Measurements from ENCODE around the gene SKAP1. TPM values are rescaled to one million over a fixed set of nuclear protein-coding genes. Genes with fewer than 3 reads are reported as not detected.

Gene SKAP1
- total and polyA plus RNA-seq, 2 experiments from 2014 or later: 0.27 TPM; not detected in 1

GRCh38 chr17:48104440-48104839, 325.6 kb downstream of the SKAP1 start:
- ATAC-seq (no peak), DNase-seq (ENCODE audit: low spot score) (no peak)
- Mint-ChIP-seq H3K27ac (no peak overlapping the region), H3K9me3 (no peaks in the 10 kb centered on the region; the same call in 1 of the 3 replicates), H3K27me3 (ENCODE audit: insufficient read depth, low read depth, poor library complexity) (peaks cover 18% of the 10 kb centered on the region), H3K4me1 (peaks cover 16% of the 10 kb centered on the region), H3K4me3 (no peak overlapping the region), H3K36me3 (ENCODE audit: low read depth) (peaks cover 2% of the 10 kb centered on the region; the same call in 1 of the 3 replicates)
- peaks cover 26% of the 10 kb centered on the region for H3K79me2 ChIP-seq (replicated peaks; ENCODE audit: insufficient read depth)
- peaks cover 17% of the 10 kb centered on the region for H3K4me1 ChIP-seq (ENCODE audit: insufficient read depth)
- peaks cover 7% of the 10 kb centered on the region for H3F3A ChIP-seq (replicated peaks; ENCODE audit: low read depth)
- H3K36me3 ChIP-seq (ENCODE audit: insufficient read depth): no peaks in the 10 kb centered on the region
- H3K9me2 ChIP-seq (ENCODE audit: insufficient read depth): no peaks in the 10 kb centered on the region
- no peak overlapping the region for H3K4me2 ChIP-seq
- no peak for TF ChIP-seq NANOG (IDR thresholded peaks at IDR 0.05; ENCODE audit: borderline replicate concordance)
- no peak for TF ChIP-seq CREB1 (CRISPR knock-in tag; IDR thresholded peaks at IDR 0.05; ENCODE audit: low read depth)
- TF ChIP-seq POLR2AphosphoS5 (IDR thresholded peaks at IDR 0.05; ENCODE audit: low read depth): no peak
- TF ChIP-seq JUNB (IDR thresholded peaks at IDR 0.05; ENCODE audit: unreplicated experiment): no peak
- no peak for TF ChIP-seq ZNF462 (CRISPR knock-in tag; IDR thresholded peaks at IDR 0.05)
- no peak for TF ChIP-seq ZNF114 (CRISPR knock-in tag; IDR thresholded peaks at IDR 0.05)
- TF ChIP-seq CTCF (conservative IDR thresholded peaks at IDR 0.05; ENCODE audit: low read depth in 2 of 2): no peak
- no peak for TF ChIP-seq EZH2phosphoT487 (IDR thresholded peaks at IDR 0.05; ENCODE audit: unreplicated experiment)
- TF ChIP-seq ZNF331 (CRISPR knock-in tag; IDR thresholded peaks at IDR 0.05; ENCODE audit: low read depth): no peak
- no peak for TF ChIP-seq REST (IDR thresholded peaks at IDR 0.05; ENCODE audit: unreplicated experiment)
- TF ChIP-seq ETS1 (IDR thresholded peaks at IDR 0.05): no peak
- no peak for TF ChIP-seq EZH2 (IDR thresholded peaks at IDR 0.05; ENCODE audit: low read depth, unreplicated experiment)
- TF ChIP-seq STAT1 (IDR thresholded peaks at IDR 0.05; ENCODE audit: unreplicated experiment): no peak
- H3K27ac ChIP-seq (ENCODE audit: low read depth): no peak overlapping the region
- no peaks in the 10 kb centered on the region for H3K27me3 ChIP-seq (ENCODE audit: insufficient read depth)
- H4K20me1 ChIP-seq (replicated peaks; ENCODE audit: insufficient read depth): no peaks in the 10 kb centered on the region
- H2AFZ ChIP-seq: no peak overlapping the region
- H3K4me3 ChIP-seq: no peak overlapping the region

Data from GM23338 (cell line).